ENCODE data around the gene LYZL6.
"Not testable (repeated sequence)": the region's sequence is repeated elsewhere in the genome, so short reads cannot be mapped to it uniquely, and the experiment has no call there.

Gene LYZL6

GRCh38 chr17:35906191-35906925, 37.2 kb downstream of the LYZL6 start:
- no peak for DNase-seq

- no peak for DNase-seq
Observed at GRCh38 chr17:35903451-35903850, 40.1 kb downstream of the LYZL6 start.

GRCh38 chr17:35901631-35902175, 41.8 kb downstream of the LYZL6 start:
- DNase-seq = no peak

- DNase-seq = peak; percentile 8
Observed at GRCh38 chr17:35900708-35901480, 42.6 kb downstream of the LYZL6 start.

GRCh38 chr17:35900280-35900679, 43.2 kb downstream of the LYZL6 start:
- no peak for DNase-seq

GRCh38 chr17:35898283-35899070, 45.0 kb downstream of the LYZL6 start:
- no peak for DNase-seq

- not testable (repeated sequence) for DNase-seq
Observed at GRCh38 chr17:35897772-35898171, 45.7 kb downstream of the LYZL6 start.

- DNase-seq = no peak
Observed at GRCh38 chr17:35895636-35896587, 47.6 kb downstream of the LYZL6 start.

GRCh38 chr17:35894206-35894605, 49.3 kb downstream of the LYZL6 start:
- DNase-seq = no peak

GRCh38 chr17:35893751-35894150, 49.8 kb downstream of the LYZL6 start:
- DNase-seq = no peak

GRCh38 chr17:35892091-35893035, 51.1 kb downstream of the LYZL6 start:
- DNase-seq = peak; percentile 27

GRCh38 chr17:35891269-35891668, 52.2 kb downstream of the LYZL6 start:
- no peak for DNase-seq

GRCh38 chr17:35890774-35891155, 52.7 kb downstream of the LYZL6 start:
- no peak for DNase-seq

GRCh38 chr17:35889818-35890773, 53.4 kb downstream of the LYZL6 start:
- DNase-seq = peak; percentile 66

- DNase-seq = no peak
Observed at GRCh38 chr17:35889241-35889640, 54.3 kb downstream of the LYZL6 start.

Data from fibroblast of skin of right quadriceps (primary cell).